H1 (cell line): ENCODE measurements around the gene ANKRD65. TPM values are rescaled to one million over a fixed set of nuclear protein-coding genes. Genes with fewer than 3 reads are reported as not detected.
A peak's percentile ranks its signal among the peaks of the same experiment; 100 is the strongest.

Experiments
- CTCF ChIA-PET: fragments of 300-600 bp; sonication (Branson Sonifier 250); formaldehyde crosslinking; loops from one replicate; lab custom pipeline; 2021; ENCODE audit not compliant: partially characterized antibody; lab: Charles Lee
- POLR2A ChIA-PET: fragments of 300-600 bp; sonication (Branson Sonifier 250); formaldehyde crosslinking; loops from one replicate; lab custom pipeline; 2021; ENCODE audit warnings: inconsistent platforms; ENCODE audit not compliant: partially characterized antibody; lab: Charles Lee
- DNase-seq, 2 experiments: peaks; one replicate each; pipeline versions ENCODE4 v3.0.0 to v3.0.0-alpha.2; 2010 to 2022; ENCODE audit warnings: low spot score in 2 of 2, low read depth in 1 of 2, mixed read lengths in 1 of 2
- FAIRE-seq: peaks from 2 replicates; lab custom pipeline; 2011; peaks lifted over from hg19 to GRCh38; lab: Jason Lieb, UNC
- H2AFZ ChIP-seq: 2 replicates; pipeline ENCODE4 v1.8.1; 2012; ENCODE audit warnings: low read length, inconsistent platforms
- H2AK5ac ChIP-seq: 2 replicates; pipeline ENCODE4 v1.6.1; 2013; ENCODE audit warnings: low read depth, low read length
- H2BK120ac ChIP-seq: replicated peaks from 2 replicates; pipeline ENCODE3; 2013; ENCODE audit warnings: low read depth, low read length, inconsistent platforms
- H2BK12ac ChIP-seq: 2 replicates; pipeline ENCODE4 v1.6.1; 2013; ENCODE audit warnings: low read depth, low read length
- H2BK15ac ChIP-seq: 2 replicates; pipeline ENCODE4 v1.6.1; 2013; ENCODE audit warnings: low read length
- H2BK20ac ChIP-seq: 2 replicates; pipeline ENCODE4 v1.6.1; 2013; ENCODE audit warnings: low read length
- H2BK5ac ChIP-seq: 2 replicates; pipeline ENCODE4 v1.6.1; 2013; ENCODE audit warnings: low read depth, low read length
- H3K14ac ChIP-seq: 2 replicates; pipeline ENCODE4 v1.6.1; 2013; ENCODE audit warnings: inconsistent platforms; ENCODE audit not compliant: insufficient read length
- H3K18ac ChIP-seq: 2 replicates; pipeline ENCODE4 v1.6.1; 2013; ENCODE audit warnings: low read length; ENCODE audit errors: extremely low read depth
- H3K23ac ChIP-seq: 2 replicates; pipeline ENCODE4 v1.6.1; 2013; ENCODE audit warnings: inconsistent platforms; ENCODE audit not compliant: insufficient read length
- H3K23me2 ChIP-seq: 2 replicates; pipeline ENCODE4 v1.6.1; 2013; ENCODE audit warnings: low read depth, low read length
- H3K27ac ChIP-seq: 2 replicates; pipeline ENCODE4 v1.6.1; 2011; ENCODE audit warnings: low read depth, low read length, inconsistent platforms
- H3K27me3 ChIP-seq, 4 experiments: replicated peaks in 1 of 4; 1 replicate in 1 of 4; 2 replicates in 3 of 4; pipeline versions ENCODE4 v1.6.1 to v1.8.1; 2011 to 2013; ENCODE audit warnings: low read length in 3 of 4, mild to moderate bottlenecking in 3 of 4, inconsistent platforms in 2 of 4, mixed read lengths in 2 of 4, moderate library complexity in 1 of 4; ENCODE audit not compliant: control insufficient read depth in 3 of 4, insufficient read depth in 3 of 4; ENCODE audit errors: extremely low read depth in 1 of 4
- H3K36me3 ChIP-seq, 4 experiments: 2 replicates each; pipeline versions ENCODE4 v1.6.1 to v1.8.1; 2011 to 2013; ENCODE audit warnings: mild to moderate bottlenecking in 4 of 4, low read length in 3 of 4, moderate library complexity in 2 of 4, control low read depth in 1 of 4, inconsistent platforms in 1 of 4; ENCODE audit not compliant: insufficient read depth in 4 of 4, control insufficient read depth in 2 of 4
- H3K4ac ChIP-seq: replicated peaks from 2 replicates; pipeline ENCODE3; 2013; ENCODE audit warnings: low read length, low read depth, mixed read lengths, inconsistent platforms; ENCODE audit not compliant: insufficient read length
- H3K4me1 ChIP-seq, 4 experiments: replicated peaks in 1 of 4; 1 replicate in 1 of 4; 2 replicates in 3 of 4; pipeline versions ENCODE4 v1.6.1 to v1.8.1; 2011 to 2013; ENCODE audit warnings: low read length in 3 of 4, inconsistent platforms in 2 of 4, mixed read lengths in 1 of 4; ENCODE audit not compliant: insufficient read depth in 4 of 4, control insufficient read depth in 3 of 4
- H3K4me2 ChIP-seq, 2 experiments: 2 replicates each; pipeline versions ENCODE4 v1.6.1 to v1.8.1; 2011 to 2013; ENCODE audit warnings: low read depth in 2 of 2, low read length in 2 of 2, control low read depth in 1 of 2, inconsistent platforms in 1 of 2, mild to moderate bottlenecking in 1 of 2; ENCODE audit not compliant: insufficient read depth in 1 of 2
- H3K4me3 ChIP-seq, 4 experiments: fragments of 200-600, 300-600 bp in 1 of 4; sonication (generic), shearing (Covaris generic), sonication (Bioruptor Twin) in 1 of 4; 2 replicates each; pipeline versions ENCODE4 v1.5.1 to v1.8.1; 2011 to 2016; ENCODE audit warnings: low read length in 4 of 4, low read depth in 3 of 4, control low read depth in 2 of 4, inconsistent platforms in 2 of 4, mild to moderate bottlenecking in 2 of 4, mixed read lengths in 1 of 4, moderate library complexity in 1 of 4; ENCODE audit not compliant: insufficient read depth in 2 of 4; ENCODE audit errors: extremely low read depth in 1 of 4
- H3K56ac ChIP-seq: replicated peaks from 2 replicates; pipeline ENCODE3; 2013; ENCODE audit warnings: low read depth, mild to moderate bottlenecking, mixed read lengths, low read length, inconsistent platforms; ENCODE audit not compliant: insufficient read length
- H3K79me1 ChIP-seq: 2 replicates; pipeline ENCODE4 v1.6.1; 2013; ENCODE audit warnings: low read depth, low read length, control low read depth
- H3K79me2 ChIP-seq, 2 experiments: 2 replicates each; pipeline versions ENCODE4 v1.6.1 to v1.8.1; 2012 to 2013; ENCODE audit warnings: low read length in 2 of 2, mild to moderate bottlenecking in 2 of 2, inconsistent platforms in 1 of 2; ENCODE audit not compliant: insufficient read depth in 2 of 2, control insufficient read depth in 1 of 2
- H3K9ac ChIP-seq, 4 experiments: replicated peaks in 1 of 4; 1 replicate in 1 of 4; 2 replicates in 3 of 4; pipeline versions ENCODE4 v1.6.1 to v1.8.1; 2011 to 2013; ENCODE audit warnings: low read depth in 3 of 4, low read length in 3 of 4, control low read depth in 2 of 4, mild to moderate bottlenecking in 2 of 4, moderate library complexity in 2 of 4, inconsistent platforms in 1 of 4; ENCODE audit errors: extremely low read depth in 1 of 4
- H3K9me3 ChIP-seq, 2 experiments: 2 replicates each; pipeline versions ENCODE4 v1.6.1 to v1.8.1; 2012 to 2013; ENCODE audit warnings: mild to moderate bottlenecking in 2 of 2, moderate library complexity in 2 of 2, control low read depth in 1 of 2, inconsistent platforms in 1 of 2, low read depth in 1 of 2, low read length in 1 of 2, mixed read lengths in 1 of 2; ENCODE audit not compliant: insufficient read depth in 2 of 2
- H4K20me1 ChIP-seq, 2 experiments: replicated peaks in 1 of 2; 2 replicates each; pipeline versions ENCODE3 to v1.8.1; 2011 to 2013; ENCODE audit warnings: inconsistent platforms in 2 of 2, low read length in 2 of 2, mild to moderate bottlenecking in 1 of 2; ENCODE audit not compliant: insufficient read depth in 2 of 2, control insufficient read depth in 1 of 2
- H4K5ac ChIP-seq: 2 replicates; pipeline ENCODE4 v1.6.1; 2013; ENCODE audit warnings: low read length, low read depth, mixed read lengths, inconsistent platforms; ENCODE audit not compliant: insufficient read length
- H4K8ac ChIP-seq: 2 replicates; pipeline ENCODE4 v1.8.0; 2013; ENCODE audit warnings: mild to moderate bottlenecking, moderate library complexity, low read length, inconsistent platforms; ENCODE audit not compliant: insufficient read depth; ENCODE audit errors: extremely low read depth
- H4K91ac ChIP-seq: replicated peaks from 2 replicates; pipeline ENCODE3; 2013; ENCODE audit warnings: low read length, mixed read lengths, inconsistent platforms; ENCODE audit not compliant: insufficient read length
- CTCF ChIP-seq, 3 experiments: IDR thresholded peaks; 1 replicate in 2 of 3; 2 replicates in 1 of 3; pipeline versions ENCODE4 v1.5.1 to v1.6.1; 2011; ENCODE audit warnings: low read length in 3 of 3, mild to moderate bottlenecking in 3 of 3, inconsistent platforms in 2 of 3, low read depth in 1 of 3, moderate library complexity in 1 of 3; ENCODE audit not compliant: insufficient read depth in 1 of 3; ENCODE audit errors: control extremely low read depth in 1 of 3
- POLR2AphosphoS5 ChIP-seq: IDR thresholded peaks from 2 replicates; pipeline ENCODE4 v1.6.1; 2011; ENCODE audit warnings: low read depth, low read length
- WGBS, 2 experiments: shearing (Covaris generic) in 1 of 2; methylation state at CpG; one replicate each; pipeline versions ENCODE4 v1.1.6 to v1.1.7; 2013 to 2015; ENCODE audit warnings: low lambda C conversion rate in 2 of 2, mixed read lengths in 2 of 2, inconsistent platforms in 1 of 2, low coverage in 1 of 2, missing lambda C conversion rate in 1 of 2; ENCODE audit not compliant: insufficient replicate concordance in 2 of 2, insufficient coverage in 1 of 2, insufficient read length in 1 of 2; ENCODE audit errors: extremely low coverage in 1 of 2, missing lambda C conversion rate in 1 of 2; 5-methylcytosine and 5-hydroxymethylcytosine counted together
- polyA plus RNA-seq, 7 experiments: library from polyadenylated mRNA; depleted of rRNA in 3 of 7; stranded (reverse) in 5 of 7; unstranded in 2 of 7; fragments of >200 nt in 5 of 7; fragments of 200-250 nt in 2 of 7; gene quantifications; 1 replicate in 5 of 7; 2 replicates in 1 of 7; 4 replicates in 1 of 7; pipeline versions ENCODE4 v1.2.1 to v1.2.3, GENCODE V29; 2011 to 2013; ENCODE audit warnings: missing spikeins in 2 of 7, mixed read lengths in 2 of 7
- total RNA-seq: library from RNA; stranded (reverse); fragmentation: NEBNext Ultra II Directional; extraction: Animal tissue kit (Norgen Biotek cat#: 25700); gene quantifications from 2 replicates; pipeline ENCODE4 v1.2.1, GENCODE V29; 2021

The ANKRD65 gene
- total and polyA plus RNA-seq, 2 of the 8 experiments (the other 6 are each of a cell fraction or from before 2014, with no cell fraction given): 1.8 to 2.0 TPM

- H3K27ac ChIP-seq: no peak overlapping the region
- H3K9ac ChIP-seq: no peak overlapping the region
- POLR2A ChIA-PET: interaction anchor here (0.8 to 2.1 kb wide), 5 partner anchors 10 to 51 kb away, joined by 3 to 5 read pairs (median 3); no protein-coding TSS in a partner anchor
- H4K91ac ChIP-seq: no peak overlapping the region
- no peak overlapping the region for H2BK5ac ChIP-seq
- H4K8ac ChIP-seq: no peak overlapping the region
- CTCF ChIA-PET: interaction anchor here (0.8 to 2.2 kb wide), 3 partner anchors 9 to 47 kb away, joined by 3 to 5 read pairs (median 5); no protein-coding TSS in a partner anchor
- no peak overlapping the region for H2BK12ac ChIP-seq
- WGBS, 2 experiments: 94% methylated on average over 16 of the region's 16 CpGs; no CpG with 5 or more reads in 1 of the 2 experiments
- H2BK20ac ChIP-seq: no peak overlapping the region
- no peaks in the 10 kb centered on the region for H3K27me3 ChIP-seq
- H2BK15ac ChIP-seq: no peak overlapping the region
- H2AFZ ChIP-seq: no peak overlapping the region
- no peak overlapping the region for H3K4me2 ChIP-seq
- no peak overlapping the region for H3K56ac ChIP-seq
- DNase-seq (no peak), FAIRE-seq (no peak)
- H3K18ac ChIP-seq: no peak overlapping the region
- H3K23me2 ChIP-seq: no peaks in the 10 kb centered on the region
- no peaks in the 10 kb centered on the region for H3K36me3 ChIP-seq
- no peak overlapping the region for H2BK120ac ChIP-seq
- H4K20me1 ChIP-seq: no peaks in the 10 kb centered on the region
- no peak overlapping the region for H3K4me3 ChIP-seq
- no peak overlapping the region for H3K23ac ChIP-seq
- H3K4me1 ChIP-seq: no peaks in the 10 kb centered on the region
- H4K5ac ChIP-seq: no peak overlapping the region
- TF ChIP-seq CTCF (IDR thresholded peaks at IDR 0.05; ENCODE audit: control extremely low read depth in 1 of 3, insufficient read depth in 1 of 3, low read depth in 1 of 3, low read length in 3 of 3) (peak in 1 of 3 experiments; percentile 6; a peak in 1 of 4 replicates), POLR2AphosphoS5 (no peak)
- no peak overlapping the region for H3K4ac ChIP-seq
- H3K79me2 ChIP-seq: no peaks in the 10 kb centered on the region
- no peaks in the 10 kb centered on the region for H3K9me3 ChIP-seq
- H3K79me1 ChIP-seq: no peaks in the 10 kb centered on the region
- no peak overlapping the region for H2AK5ac ChIP-seq
- H3K14ac ChIP-seq: no peak overlapping the region
Measured at GRCh38 chr1:1452882-1453281, 31.8 kb upstream of the ANKRD65 start.
